Neutrophil (primary cell): ENCODE data around the gene RDH8.

ENCODE experiments used
- H3K27ac ChIP-seq: fragments of 200-600 bp; sonication (generic); 2 replicates; pipeline ENCODE4 v1.5.1; 2016; ENCODE audit warnings: mild to moderate bottlenecking, moderate library complexity
- H3K27me3 ChIP-seq: fragments of 200-600 bp; sonication (generic); 2 replicates; pipeline ENCODE4 v1.6.0; 2016; ENCODE audit warnings: mild to moderate bottlenecking
- H3K36me3 ChIP-seq: fragments of 200-600 bp; sonication (generic); 2 replicates; pipeline ENCODE4 v1.5.1; 2017
- H3K4me1 ChIP-seq, 2 experiments: fragments of 200-600 bp in 1 of 2; sonication (generic) in 1 of 2; 1 replicate in 1 of 2; 2 replicates in 1 of 2; pipeline versions ENCODE4 v1.5.1 to v1.6.1; 2013 to 2016; ENCODE audit warnings: low read depth in 1 of 2, low read length in 1 of 2, mild to moderate bottlenecking in 1 of 2, moderate library complexity in 1 of 2; ENCODE audit not compliant: control insufficient read depth in 1 of 2, insufficient read depth in 1 of 2
- H3K4me3 ChIP-seq, 2 experiments: fragments of 200-600 bp in 1 of 2; sonication (generic) in 1 of 2; 1 replicate in 1 of 2; 2 replicates in 1 of 2; pipeline ENCODE4 v1.5.1; 2013 to 2016; ENCODE audit warnings: low read depth in 1 of 2, low read length in 1 of 2, mild to moderate bottlenecking in 1 of 2, moderate library complexity in 1 of 2
- H3K9me3 ChIP-seq: fragments of 200-600 bp; sonication (generic); 2 replicates; pipeline ENCODE4 v1.5.1; 2016
- TF ChIP-seq, protein P1 (sequence below): fragments of 200-600 bp; sonication (generic); IDR thresholded peaks from 2 replicates; pipeline ENCODE4 v1.5.1; 2016; ENCODE audit warnings: antibody characterized with exemption

Gene RDH8

DNA sequence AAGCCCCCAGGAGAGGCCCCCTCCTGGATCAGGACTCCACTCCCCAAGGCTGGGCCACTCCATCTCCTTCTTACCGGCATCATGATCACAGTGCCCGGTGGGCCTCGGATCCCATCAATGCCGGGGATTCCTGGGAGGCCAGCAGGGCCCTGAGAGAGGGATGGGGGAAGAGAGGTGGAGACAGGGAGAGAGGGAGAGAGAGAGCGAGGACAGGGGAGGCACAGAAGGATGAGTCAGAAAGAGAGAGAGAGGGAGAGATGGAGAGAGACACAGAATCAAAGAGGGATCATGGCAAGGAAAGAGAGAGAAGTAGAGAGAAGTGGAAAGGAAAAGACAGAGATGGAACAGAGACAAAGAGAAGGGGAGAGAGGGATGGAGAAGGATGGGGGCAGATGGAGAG lies 16.7 kb upstream of the RDH8 start:
- Histone ChIP-seq H3K36me3 (no peaks in the 10 kb centered on the region), H3K4me1 (no peaks in the 10 kb centered on the region), H3K27ac (no peak overlapping the region), H3K9me3 (no peaks in the 10 kb centered on the region), H3K4me3 (no peak overlapping the region), H3K27me3 (peaks cover 8% of the 10 kb centered on the region)
- TF ChIP-seq, protein P1, sequence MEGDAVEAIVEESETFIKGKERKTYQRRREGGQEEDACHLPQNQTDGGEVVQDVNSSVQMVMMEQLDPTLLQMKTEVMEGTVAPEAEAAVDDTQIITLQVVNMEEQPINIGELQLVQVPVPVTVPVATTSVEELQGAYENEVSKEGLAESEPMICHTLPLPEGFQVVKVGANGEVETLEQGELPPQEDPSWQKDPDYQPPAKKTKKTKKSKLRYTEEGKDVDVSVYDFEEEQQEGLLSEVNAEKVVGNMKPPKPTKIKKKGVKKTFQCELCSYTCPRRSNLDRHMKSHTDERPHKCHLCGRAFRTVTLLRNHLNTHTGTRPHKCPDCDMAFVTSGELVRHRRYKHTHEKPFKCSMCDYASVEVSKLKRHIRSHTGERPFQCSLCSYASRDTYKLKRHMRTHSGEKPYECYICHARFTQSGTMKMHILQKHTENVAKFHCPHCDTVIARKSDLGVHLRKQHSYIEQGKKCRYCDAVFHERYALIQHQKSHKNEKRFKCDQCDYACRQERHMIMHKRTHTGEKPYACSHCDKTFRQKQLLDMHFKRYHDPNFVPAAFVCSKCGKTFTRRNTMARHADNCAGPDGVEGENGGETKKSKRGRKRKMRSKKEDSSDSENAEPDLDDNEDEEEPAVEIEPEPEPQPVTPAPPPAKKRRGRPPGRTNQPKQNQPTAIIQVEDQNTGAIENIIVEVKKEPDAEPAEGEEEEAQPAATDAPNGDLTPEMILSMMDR: no peak

DNA sequence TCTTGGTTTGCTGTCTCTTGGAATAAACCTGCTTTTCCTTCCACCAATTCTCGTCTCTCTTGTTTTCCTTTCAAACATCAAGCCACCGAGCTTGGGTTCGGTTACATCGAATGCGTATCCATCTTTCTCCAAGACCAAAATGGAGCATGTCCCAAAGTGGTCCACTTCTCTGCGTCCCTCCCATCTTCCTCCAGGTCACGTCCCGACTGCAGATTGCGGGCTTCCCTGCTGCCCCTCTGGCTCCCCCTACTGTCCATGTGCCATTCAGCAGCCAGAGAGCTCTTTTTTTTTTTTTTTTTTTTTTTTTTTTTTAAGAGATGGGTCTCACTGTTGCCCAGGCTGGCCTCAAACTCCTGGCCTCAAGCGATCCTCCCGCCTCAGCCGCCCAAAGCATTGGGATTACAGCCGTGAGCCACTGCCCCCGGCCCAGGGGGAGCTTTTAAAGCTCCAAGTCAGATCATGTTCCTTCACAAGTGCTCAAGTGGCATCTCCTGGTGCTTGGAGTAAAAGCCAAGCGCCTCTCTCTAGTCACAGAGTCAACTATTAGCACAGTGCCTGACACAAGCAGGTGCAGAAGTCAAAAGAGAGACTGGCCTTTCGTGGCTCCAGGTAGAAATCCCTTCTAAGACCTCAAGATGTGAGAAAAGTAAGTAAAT lies 13.0 kb upstream of the RDH8 start:
- Histone ChIP-seq H3K9me3 (no peaks in the 10 kb centered on the region), H3K4me1 (no peaks in the 10 kb centered on the region), H3K27ac (no peak overlapping the region), H3K36me3 (no peaks in the 10 kb centered on the region), H3K4me3 (no peak overlapping the region), H3K27me3 (peaks cover 8% of the 10 kb centered on the region)
- TF ChIP-seq, protein P1: no peak

DNA sequence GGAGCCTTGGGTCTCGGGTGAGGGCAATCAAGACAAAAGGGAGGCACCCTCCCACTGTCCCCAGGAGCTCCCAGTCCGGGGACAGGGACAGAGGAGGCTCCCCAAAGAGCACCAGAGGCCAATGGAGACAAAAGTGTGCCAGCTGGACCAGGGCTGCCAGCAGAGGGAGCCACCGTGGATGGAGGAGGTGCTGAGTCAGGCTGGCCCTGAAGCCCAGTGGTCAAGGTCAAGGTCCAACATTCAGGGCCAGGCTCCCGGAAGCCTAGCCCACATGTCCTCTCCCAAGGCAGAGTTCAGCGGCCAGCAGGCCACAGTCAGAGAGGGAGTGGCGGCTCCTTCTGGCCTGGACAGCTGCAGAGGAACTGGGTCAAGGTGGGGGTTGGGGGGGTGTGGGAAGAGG lies 11.4 kb upstream of the RDH8 start:
- no peak overlapping the region for H3K27ac ChIP-seq
- no peaks in the 10 kb centered on the region for H3K4me1 ChIP-seq
- TF ChIP-seq, protein P1: no peak
- peaks cover 12% of the 10 kb centered on the region for H3K27me3 ChIP-seq
- H3K36me3 ChIP-seq: no peaks in the 10 kb centered on the region
- no peak overlapping the region for H3K4me3 ChIP-seq
- H3K9me3 ChIP-seq: no peaks in the 10 kb centered on the region

DNA sequence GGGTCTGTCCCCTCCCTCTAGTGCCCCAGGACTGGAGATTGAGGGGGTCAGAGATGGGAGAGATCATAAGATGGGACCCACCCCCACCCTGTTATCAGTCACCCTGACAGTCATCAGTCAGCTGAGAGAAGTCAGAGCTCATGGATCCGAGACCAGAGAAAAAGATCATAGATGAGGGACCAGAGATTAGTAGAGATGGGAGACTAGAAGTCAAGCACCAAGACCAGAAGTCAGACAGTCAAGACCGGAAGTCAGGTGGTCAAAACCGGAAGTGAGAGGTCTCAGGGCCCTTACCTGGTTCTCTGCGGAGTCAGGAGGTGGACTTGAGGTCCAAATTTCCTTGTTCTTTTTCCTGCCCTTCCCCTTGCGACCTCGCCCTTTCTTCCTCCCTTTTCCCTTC lies 10.0 kb upstream of the RDH8 start:
- TF ChIP-seq, protein P1: no peak
- no peaks in the 10 kb centered on the region for H3K9me3 ChIP-seq
- H3K4me3 ChIP-seq: no peak overlapping the region
- no peaks in the 10 kb centered on the region for H3K4me1 ChIP-seq
- H3K27ac ChIP-seq: no peak overlapping the region
- peaks cover 19% of the 10 kb centered on the region for H3K27me3 ChIP-seq
- H3K36me3 ChIP-seq: no peaks in the 10 kb centered on the region

DNA sequence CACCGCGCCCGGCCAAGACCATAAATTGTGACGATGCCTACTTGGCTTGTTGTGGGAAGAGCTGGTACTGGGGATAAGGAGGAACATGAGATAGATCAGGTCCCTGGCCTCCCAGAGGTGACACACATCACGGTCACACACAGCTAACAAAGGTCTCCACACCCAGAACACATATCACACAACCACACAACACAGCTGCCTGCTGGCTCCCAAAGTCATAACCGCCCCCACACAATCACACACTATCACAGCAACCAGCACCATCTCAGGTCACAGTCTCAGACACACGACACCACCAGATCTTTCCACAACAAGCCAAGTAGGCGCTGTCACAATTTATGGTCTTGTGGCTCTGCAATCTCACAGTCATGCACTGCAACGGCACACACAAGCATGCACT lies 8.7 kb upstream of the RDH8 start:
- Histone ChIP-seq H3K36me3 (no peaks in the 10 kb centered on the region), H3K4me1 (no peaks in the 10 kb centered on the region), H3K4me3 (no peak overlapping the region)

More for the DNA sequence above, 8.7 kb upstream of the RDH8 start:
- peaks cover 30% of the 10 kb centered on the region for H3K27me3 ChIP-seq
- H3K9me3 ChIP-seq: no peaks in the 10 kb centered on the region
- TF ChIP-seq, protein P1: no peak
- no peak overlapping the region for H3K27ac ChIP-seq
